Erythroblast (primary cell): ENCODE measurements around the gene HDAC5.
"Not testable (repeated sequence)": the region's sequence is repeated elsewhere in the genome, so short reads cannot be mapped to it uniquely, and the experiment has no call there.

Experiments
- GATA1 ChIP-seq: IDR thresholded peaks from 2 replicates; pipeline ENCODE4 v1.6.1; 2011; ENCODE audit warnings: low read depth, mild to moderate bottlenecking, control low read depth, low read length, moderate library complexity
- POLR2A ChIP-seq: IDR thresholded peaks from 2 replicates; pipeline ENCODE4 v1.6.1; 2011; ENCODE audit warnings: mild to moderate bottlenecking, low read length

DNA sequence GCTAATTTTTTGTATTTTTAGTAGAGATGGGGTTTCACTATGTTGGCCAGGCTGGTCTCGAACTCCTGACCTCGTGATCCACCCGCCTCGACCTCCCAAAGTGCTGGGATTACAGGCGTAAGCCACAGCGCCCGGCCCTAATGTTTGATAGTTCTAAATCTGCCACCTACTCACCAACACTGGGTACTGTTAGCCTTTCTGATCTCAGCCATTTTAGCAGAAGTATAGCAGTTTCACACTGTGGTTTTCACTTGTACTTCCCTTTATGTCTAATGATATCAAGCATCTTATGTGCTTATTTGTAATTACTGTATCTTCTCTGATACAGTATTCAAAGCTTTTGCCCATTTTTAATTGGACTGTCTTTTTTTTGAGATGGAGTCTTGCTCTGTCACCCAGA, 76.5 kb downstream of the HDAC5 start:
- not testable (repeated sequence) for TF ChIP-seq POLR2A, GATA1
